Measurements from ENCODE around the gene FAS. TPM values are rescaled to one million over a fixed set of nuclear protein-coding genes. Genes with fewer than 3 reads are reported as not detected.

FAS gene
- total and polyA plus RNA-seq, 9 of the 15 experiments (the other 6 are each of a cell fraction or from before 2014, with no cell fraction given) = 0.08 to 0.62 (median 0.37) TPM

- DNase-seq (ENCODE audit: extremely low read depth in 1 of 4, low spot score in 3 of 4) (no peak), FAIRE-seq (no peak), ATAC-seq (no peak)
- H3K4me3 ChIP-seq = no peak overlapping the region
- no peaks in the 10 kb centered on the region for H3K9me1 ChIP-seq (ENCODE audit: control insufficient read depth, insufficient read depth, low read length)
- ChIA-PET CTCF (ENCODE audit: low intra/inter-chr PET ratio) (no interaction called here), POLR2A (no interaction called here)
- H3K79me2 ChIP-seq (ENCODE audit: control insufficient read depth, insufficient read depth, low read length) = no peaks in the 10 kb centered on the region
- TF ChIP-seq DACH1 (IDR thresholded peaks at IDR 0.05; ENCODE audit: partially characterized antibody) = no peak
- TF ChIP-seq, protein P1, sequence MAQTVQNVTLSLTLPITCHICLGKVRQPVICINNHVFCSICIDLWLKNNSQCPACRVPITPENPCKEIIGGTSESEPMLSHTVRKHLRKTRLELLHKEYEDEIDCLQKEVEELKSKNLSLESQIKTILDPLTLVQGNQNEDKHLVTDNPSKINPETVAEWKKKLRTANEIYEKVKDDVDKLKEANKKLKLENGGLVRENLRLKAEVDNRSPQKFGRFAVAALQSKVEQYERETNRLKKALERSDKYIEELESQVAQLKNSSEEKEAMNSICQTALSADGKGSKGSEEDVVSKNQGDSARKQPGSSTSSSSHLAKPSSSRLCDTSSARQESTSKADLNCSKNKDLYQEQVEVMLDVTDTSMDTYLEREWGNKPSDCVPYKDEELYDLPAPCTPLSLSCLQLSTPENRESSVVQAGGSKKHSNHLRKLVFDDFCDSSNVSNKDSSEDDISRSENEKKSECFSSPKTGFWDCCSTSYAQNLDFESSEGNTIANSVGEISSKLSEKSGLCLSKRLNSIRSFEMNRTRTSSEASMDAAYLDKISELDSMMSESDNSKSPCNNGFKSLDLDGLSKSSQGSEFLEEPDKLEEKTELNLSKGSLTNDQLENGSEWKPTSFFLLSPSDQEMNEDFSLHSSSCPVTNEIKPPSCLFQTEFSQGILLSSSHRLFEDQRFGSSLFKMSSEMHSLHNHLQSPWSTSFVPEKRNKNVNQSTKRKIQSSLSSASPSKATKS (CRISPR knock-in tag; IDR thresholded peaks at IDR 0.05) = no peak
- no peak for TF ChIP-seq POLR3A (IDR thresholded peaks at IDR 0.05; ENCODE audit: borderline replicate concordance, extremely low read depth, insufficient read depth, insufficient read length)
- peaks cover 0 to 2% of the 10 kb centered on the region in 2 experiments; a peak in 1 of 5 replicates for H3K4me1 ChIP-seq (replicated peaks in 1 of 2; ENCODE audit: control insufficient read depth in 2 of 2, insufficient read depth in 2 of 2, low read length in 2 of 2)
- in situ Hi-C loops (cut with MboI) (no loop called here), intact Hi-C loops (cut with micrococcal nuclease) (loop anchor here (10.0 kb wide), 1 partner anchor 149 kb away; no protein-coding TSS in a partner anchor)
- no peaks in the 10 kb centered on the region for H4K20me1 ChIP-seq (replicated peaks; ENCODE audit: control insufficient read depth, insufficient read depth, low read length)
- no peak overlapping the region for H3K27ac ChIP-seq (ENCODE audit: extremely low read depth, low read depth, low read length)
- H3K4me2 ChIP-seq (ENCODE audit: insufficient read depth, low read length) = no peak overlapping the region
- WGBS (ENCODE audit: insufficient coverage, low coverage, missing lambda C conversion rate) = 7% methylated on average over 1 of the region's 1 CpG
- H3K9ac ChIP-seq (ENCODE audit: insufficient read depth in 1 of 2, low read depth in 2 of 2, low read length in 2 of 2) = no peak overlapping the region
- H3K27me3 ChIP-seq (ENCODE audit: control insufficient read depth in 2 of 2, insufficient read depth in 2 of 2, low read length in 2 of 2) = no peaks in the 10 kb centered on the region
- no TSS peak for BruUV-seq (replicated peaks)
- H2AFZ ChIP-seq (ENCODE audit: low read depth, low read length) = no peak overlapping the region
- no peaks in the 10 kb centered on the region for H3K9me3 ChIP-seq (replicated peaks; ENCODE audit: control insufficient read depth, insufficient read depth, low read depth, low read length)
- H3K36me3 ChIP-seq (ENCODE audit: control insufficient read depth, insufficient read depth, low read length) = no peaks in the 10 kb centered on the region
These were observed 6.7 kb upstream of the FAS start for GRCh38 chr10:88983939-88984338.

GRCh38 chr10:88984525-88984924, 6.1 kb upstream of the FAS start:
- DNase-seq (ENCODE audit: extremely low read depth in 1 of 4, low spot score in 3 of 4) (no peak), FAIRE-seq (no peak), ATAC-seq (no peak)
- H4K20me1 ChIP-seq (replicated peaks; ENCODE audit: control insufficient read depth, insufficient read depth, low read length) = no peaks in the 10 kb centered on the region
- no peak overlapping the region for H2AFZ ChIP-seq (ENCODE audit: low read depth, low read length)
- no peaks in the 10 kb centered on the region for H3K9me1 ChIP-seq (ENCODE audit: control insufficient read depth, insufficient read depth, low read length)
- intact Hi-C loops (cut with micrococcal nuclease) (loop anchor here (10.0 kb wide), 1 partner anchor 150 kb away; no protein-coding TSS in a partner anchor), in situ Hi-C loops (cut with MboI) (no loop called here)
- CTCF ChIA-PET (ENCODE audit: low intra/inter-chr PET ratio) = no interaction called here
- no peak overlapping the region for H3K27ac ChIP-seq (ENCODE audit: extremely low read depth, low read depth, low read length)
- no peaks in the 10 kb centered on the region for H3K79me2 ChIP-seq (ENCODE audit: control insufficient read depth, insufficient read depth, low read length)
- POLR2A ChIA-PET = no interaction called here
- no peak overlapping the region for H3K9ac ChIP-seq (ENCODE audit: insufficient read depth in 1 of 2, low read depth in 2 of 2, low read length in 2 of 2)
- BruUV-seq (replicated peaks) = no TSS peak
- no peaks in the 10 kb centered on the region for H3K27me3 ChIP-seq (ENCODE audit: control insufficient read depth in 2 of 2, insufficient read depth in 2 of 2, low read length in 2 of 2)
- no peak overlapping the region for H3K4me3 ChIP-seq
- no peaks in the 10 kb centered on the region for H3K9me3 ChIP-seq (replicated peaks; ENCODE audit: control insufficient read depth, insufficient read depth, low read depth, low read length)
- H3K4me1 ChIP-seq (replicated peaks in 1 of 2; ENCODE audit: control insufficient read depth in 2 of 2, insufficient read depth in 2 of 2, low read length in 2 of 2) = no peaks in the 10 kb centered on the region; a peak in 1 of 5 replicates
- H3K36me3 ChIP-seq (ENCODE audit: control insufficient read depth, insufficient read depth, low read length) = no peaks in the 10 kb centered on the region
- H3K4me2 ChIP-seq (ENCODE audit: insufficient read depth, low read length) = no peak overlapping the region
- TF ChIP-seq ZBTB26 (CRISPR knock-in tag; IDR thresholded peaks at IDR 0.05) (no peak), RBM14 (IDR thresholded peaks at IDR 0.05; ENCODE audit: borderline replicate concordance, insufficient read depth, low read depth, low read length) (no peak), SIN3B (IDR thresholded peaks at IDR 0.05; ENCODE audit: low read depth) (no peak), ZFX (CRISPR knock-in tag; IDR thresholded peaks at IDR 0.05) (no peak), NR2C1 (IDR thresholded peaks at IDR 0.05) (no peak), NR2C1 (tag; IDR thresholded peaks at IDR 0.05) (no peak)

Data from K562 (cell line).